AML-193 (cell line): ENCODE results near the gene FBXL13.
"Not testable (repeated sequence)": the region's sequence is repeated elsewhere in the genome, so short reads cannot be mapped to it uniquely, and the experiment has no call there.

Experiments used
- DNase-seq, 2 experiments: peaks; one replicate each; lab custom pipeline; 2025; lab: John Stamatoyannopoulos, UW

Gene FBXL13

GRCh38 chr7:102814025-102814471 lies 260.5 kb downstream of the FBXL13 start:
- DNase-seq = no peak

DNA sequence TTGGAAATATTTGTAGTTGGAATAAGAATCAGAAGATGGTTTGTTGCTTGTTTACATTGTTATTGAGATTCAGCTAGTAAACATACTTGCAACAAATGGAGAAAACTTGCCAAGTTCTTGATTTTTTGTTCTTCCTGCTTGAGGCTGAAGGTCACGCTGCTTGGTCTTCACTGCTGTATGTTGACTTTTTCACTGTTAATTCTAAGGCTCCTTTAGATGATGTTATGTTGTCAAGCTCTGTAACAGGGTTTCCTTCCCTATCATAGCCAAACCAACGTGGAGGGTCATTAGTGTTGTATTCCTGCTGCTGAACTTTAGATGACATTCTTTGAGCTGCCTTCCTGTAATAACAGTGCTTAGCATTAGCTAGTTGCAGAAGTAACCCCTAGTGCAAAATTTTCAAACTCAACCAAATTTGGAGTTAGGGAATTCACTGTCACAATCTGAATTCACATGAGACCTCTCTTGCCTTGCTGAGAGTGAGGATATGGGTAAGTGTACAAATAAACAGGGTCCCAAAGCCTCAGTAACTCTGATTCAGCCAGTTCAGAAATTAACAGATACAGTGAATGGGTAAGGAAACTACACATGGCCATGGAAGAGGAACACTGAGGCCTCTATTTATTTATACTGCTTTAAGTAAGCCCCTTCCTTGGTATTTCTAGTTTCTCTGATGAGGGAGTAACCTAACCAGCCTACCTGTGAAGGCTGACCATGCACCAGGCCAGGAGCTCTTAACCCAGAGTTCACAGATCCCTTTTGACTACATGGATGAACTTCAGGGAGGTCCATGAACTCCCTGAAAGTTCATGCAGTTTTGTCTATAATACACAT lies 261.2 kb downstream of the FBXL13 start:
- DNase-seq = no peak

GRCh38 chr7:102811942-102812678 lies 262.5 kb downstream of the FBXL13 start:
- DNase-seq = no peak

- DNase-seq = no peak
Measured at GRCh38 chr7:102810916-102811315, 263.7 kb downstream of the FBXL13 start.

- DNase-seq = no peak
Measured at GRCh38 chr7:102806613-102807012, 268.0 kb downstream of the FBXL13 start.

DNA sequence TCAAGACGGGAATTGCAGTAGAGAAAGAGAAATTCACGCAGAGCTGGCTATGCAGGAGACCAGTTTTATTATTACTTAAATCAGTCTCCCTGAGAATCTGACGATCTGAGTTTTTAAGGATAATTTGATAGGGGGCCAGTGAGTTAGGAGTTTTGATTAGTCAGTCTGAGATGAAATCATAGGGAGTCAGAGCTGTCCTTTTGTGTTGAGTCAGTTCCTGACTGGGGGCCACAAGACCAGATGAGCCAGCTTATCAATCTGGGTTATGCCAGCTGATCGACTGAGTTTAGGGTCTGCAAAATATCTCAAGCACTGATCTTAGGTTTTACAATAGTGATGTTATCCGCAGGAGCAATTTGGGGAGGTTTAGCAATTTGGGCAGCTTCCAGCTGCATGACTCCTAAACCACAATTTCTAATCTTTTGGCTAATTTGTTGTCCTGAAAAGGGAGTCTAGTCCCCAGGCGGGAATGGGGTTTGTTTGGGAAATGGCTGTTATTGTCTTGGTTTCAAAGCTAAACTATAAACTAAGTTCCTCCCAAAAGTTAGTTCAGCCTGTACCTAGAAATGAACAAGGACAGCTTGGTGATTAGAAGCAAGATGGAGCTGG lies 278.5 kb downstream of the FBXL13 start:
- not testable (repeated sequence) for DNase-seq

DNA sequence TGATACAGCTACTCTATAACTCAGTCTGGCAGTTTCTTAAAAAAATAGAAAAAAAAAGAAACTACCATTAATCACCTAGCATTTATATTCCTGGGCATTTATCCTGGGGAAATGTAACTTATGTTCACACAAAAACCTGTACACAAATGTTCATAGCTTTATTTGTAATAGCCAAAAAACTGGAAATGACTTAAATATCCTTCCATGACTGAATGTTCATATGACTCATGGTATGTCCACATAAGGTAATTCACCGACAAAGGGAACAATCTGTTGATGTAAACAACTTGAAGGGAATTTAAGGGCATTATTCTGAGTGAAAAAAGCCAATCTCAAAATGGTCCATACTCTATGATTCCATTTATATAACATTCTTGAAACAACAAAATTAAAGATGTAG lies 280.0 kb downstream of the FBXL13 start:
- not testable (repeated sequence) for DNase-seq

DNA sequence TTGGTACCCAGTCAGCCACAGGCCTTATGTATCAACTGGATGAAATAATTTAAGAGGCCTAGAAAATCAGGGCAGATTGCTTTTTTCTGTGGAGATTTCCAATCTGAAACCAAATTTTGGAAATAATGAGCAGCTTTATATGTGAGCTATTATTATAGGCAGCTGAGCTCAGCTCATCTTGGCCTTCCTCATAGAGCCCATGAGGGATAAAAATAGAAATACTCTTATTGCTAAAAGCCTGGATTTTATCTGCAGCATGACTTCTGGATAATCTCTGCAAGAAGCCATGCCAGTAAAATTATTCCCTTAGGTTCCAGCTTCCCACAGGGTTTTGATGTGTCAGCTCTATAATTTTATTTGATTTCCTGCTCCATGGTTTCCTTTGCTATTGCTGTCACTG lies 282.8 kb downstream of the FBXL13 start:
- DNase-seq = not testable (repeated sequence)

GRCh38 chr7:102791367-102791766 lies 283.2 kb downstream of the FBXL13 start:
- DNase-seq = not testable (repeated sequence)

GRCh38 chr7:102790364-102791100 lies 284.1 kb downstream of the FBXL13 start:
- not testable (repeated sequence) for DNase-seq

GRCh38 chr7:102788770-102789169 lies 285.8 kb downstream of the FBXL13 start:
- DNase-seq = not testable (repeated sequence)

DNA sequence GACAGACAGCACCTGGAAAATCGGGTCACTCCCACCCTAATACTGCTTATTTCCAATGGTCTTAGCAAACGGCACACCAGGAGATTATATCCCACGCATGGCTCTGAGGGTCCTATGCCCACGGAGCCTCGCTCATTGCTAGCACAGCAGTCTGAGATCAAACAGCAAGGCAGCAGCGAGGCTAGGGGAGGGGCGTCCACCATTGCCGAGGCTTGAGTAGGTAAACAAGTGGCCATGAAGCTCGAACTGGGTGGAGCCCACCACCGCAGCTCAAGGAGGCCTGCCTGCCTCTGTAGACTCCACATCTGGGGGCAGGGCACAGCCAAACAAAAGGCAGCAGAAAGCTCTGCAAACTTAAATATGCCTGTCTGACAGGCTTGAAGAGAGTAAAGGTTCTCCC lies 293.7 kb downstream of the FBXL13 start:
- not testable (repeated sequence) for DNase-seq

DNA sequence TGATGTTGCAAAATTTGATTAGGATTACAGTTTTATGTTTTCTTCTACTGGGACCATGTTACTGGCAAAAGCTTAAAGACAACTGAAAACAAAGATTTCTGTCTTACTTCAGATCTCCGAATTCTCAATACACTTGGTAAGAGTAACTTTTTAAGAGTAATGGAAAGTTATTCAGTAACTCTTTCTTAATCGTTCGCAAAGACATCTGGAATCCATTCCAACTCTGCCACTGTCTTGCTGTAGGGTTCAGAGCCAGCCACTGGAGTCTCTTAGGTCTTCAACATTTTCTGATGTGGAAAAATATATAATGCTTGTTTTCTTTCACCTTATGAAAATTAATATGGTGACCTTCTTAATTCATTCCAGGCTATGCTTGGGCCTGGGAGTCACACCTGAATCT lies 295.9 kb downstream of the FBXL13 start:
- not testable (repeated sequence) for DNase-seq

- not testable (repeated sequence) for DNase-seq
Measured at GRCh38 chr7:102776217-102776616, 298.4 kb downstream of the FBXL13 start.

GRCh38 chr7:102770467-102770866 lies 304.1 kb downstream of the FBXL13 start:
- not testable (repeated sequence) for DNase-seq

GRCh38 chr7:102769657-102770192 lies 304.9 kb downstream of the FBXL13 start:
- not testable (repeated sequence) for DNase-seq

GRCh38 chr7:102763295-102763905 lies 311.2 kb downstream of the FBXL13 start:
- not testable (repeated sequence) for DNase-seq
